ENCODE results near the gene AFAP1L1. TPM values are rescaled to one million over a fixed set of nuclear protein-coding genes. Genes with fewer than 3 reads are reported as not detected.

The AFAP1L1 gene
- total and polyA plus RNA-seq, 9 of the 15 experiments (the other 6 are each of a cell fraction or from before 2014, with no cell fraction given): 0.01 to 0.12 (median 0.03) TPM; not detected in 4

DNA sequence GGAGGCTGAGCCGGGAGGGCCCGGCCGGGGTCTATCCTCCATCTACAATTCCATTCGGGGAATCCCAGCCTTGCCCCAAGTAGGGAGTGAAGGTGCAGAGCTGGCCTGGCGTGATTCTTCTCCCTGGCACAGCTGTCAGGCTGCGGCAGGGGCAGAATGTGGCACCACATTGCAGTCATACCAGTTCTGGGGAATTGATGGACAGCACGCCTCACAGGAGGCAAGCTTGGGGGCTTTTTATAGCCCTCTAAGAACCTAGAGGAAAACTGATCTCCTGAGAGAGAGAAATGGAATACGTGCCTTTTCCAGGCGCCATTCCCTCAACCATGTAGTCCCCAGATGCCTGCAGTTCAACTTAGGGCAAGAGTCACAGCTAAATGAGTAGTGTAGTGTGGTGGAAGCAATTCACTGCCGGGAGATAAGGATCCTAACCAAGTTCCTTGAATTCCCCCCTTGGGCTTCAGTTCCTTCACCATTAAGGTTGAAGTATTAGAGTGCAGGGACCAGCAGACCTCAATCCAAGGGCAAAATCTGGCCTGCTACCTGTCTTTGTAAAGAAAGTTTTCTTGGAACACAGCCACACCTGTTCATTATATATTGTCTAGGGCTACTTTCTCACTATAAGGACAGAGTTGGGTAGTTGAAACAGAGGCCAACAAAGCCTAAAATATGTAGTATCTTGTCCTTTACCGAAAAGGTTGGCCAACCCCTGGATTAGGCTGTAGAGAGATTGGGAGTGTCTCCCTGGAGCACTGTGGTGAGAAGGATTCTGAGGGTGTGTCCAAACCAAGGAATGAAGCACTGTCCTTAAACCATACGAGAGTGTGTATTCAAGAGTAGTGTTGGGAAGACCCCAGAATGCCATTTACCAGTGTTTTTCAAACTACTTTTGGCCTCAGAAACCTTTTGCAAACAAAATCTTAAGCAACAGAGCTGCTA is 10.6 kb downstream of the AFAP1L1 start (continued):
- TF ChIP-seq, protein P1, sequence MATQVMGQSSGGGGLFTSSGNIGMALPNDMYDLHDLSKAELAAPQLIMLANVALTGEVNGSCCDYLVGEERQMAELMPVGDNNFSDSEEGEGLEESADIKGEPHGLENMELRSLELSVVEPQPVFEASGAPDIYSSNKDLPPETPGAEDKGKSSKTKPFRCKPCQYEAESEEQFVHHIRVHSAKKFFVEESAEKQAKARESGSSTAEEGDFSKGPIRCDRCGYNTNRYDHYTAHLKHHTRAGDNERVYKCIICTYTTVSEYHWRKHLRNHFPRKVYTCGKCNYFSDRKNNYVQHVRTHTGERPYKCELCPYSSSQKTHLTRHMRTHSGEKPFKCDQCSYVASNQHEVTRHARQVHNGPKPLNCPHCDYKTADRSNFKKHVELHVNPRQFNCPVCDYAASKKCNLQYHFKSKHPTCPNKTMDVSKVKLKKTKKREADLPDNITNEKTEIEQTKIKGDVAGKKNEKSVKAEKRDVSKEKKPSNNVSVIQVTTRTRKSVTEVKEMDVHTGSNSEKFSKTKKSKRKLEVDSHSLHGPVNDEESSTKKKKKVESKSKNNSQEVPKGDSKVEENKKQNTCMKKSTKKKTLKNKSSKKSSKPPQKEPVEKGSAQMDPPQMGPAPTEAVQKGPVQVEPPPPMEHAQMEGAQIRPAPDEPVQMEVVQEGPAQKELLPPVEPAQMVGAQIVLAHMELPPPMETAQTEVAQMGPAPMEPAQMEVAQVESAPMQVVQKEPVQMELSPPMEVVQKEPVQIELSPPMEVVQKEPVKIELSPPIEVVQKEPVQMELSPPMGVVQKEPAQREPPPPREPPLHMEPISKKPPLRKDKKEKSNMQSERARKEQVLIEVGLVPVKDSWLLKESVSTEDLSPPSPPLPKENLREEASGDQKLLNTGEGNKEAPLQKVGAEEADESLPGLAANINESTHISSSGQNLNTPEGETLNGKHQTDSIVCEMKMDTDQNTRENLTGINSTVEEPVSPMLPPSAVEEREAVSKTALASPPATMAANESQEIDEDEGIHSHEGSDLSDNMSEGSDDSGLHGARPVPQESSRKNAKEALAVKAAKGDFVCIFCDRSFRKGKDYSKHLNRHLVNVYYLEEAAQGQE (IDR thresholded peaks at IDR 0.05; ENCODE audit: borderline replicate concordance): no peak
- TF ChIP-seq, protein P1 (CRISPR knock-in tag; IDR thresholded peaks at IDR 0.05; ENCODE audit: low read depth): no peak
- TF ChIP-seq CHCHD3 (CRISPR knock-in tag; IDR thresholded peaks at IDR 0.05) (no peak), THRAP3 (IDR thresholded peaks at IDR 0.05; ENCODE audit: borderline replicate concordance) (no peak), ZNF134 (CRISPR knock-in tag; conservative IDR thresholded peaks at IDR 0.05) (no peak), ZNF263 (CRISPR knock-in tag; IDR thresholded peaks at IDR 0.05; ENCODE audit: borderline replicate concordance) (no peak)

Measured in K562 (cell line).